GM12878 (cell line): ENCODE results near the gene MCM3. TPM values are rescaled to one million over a fixed set of nuclear protein-coding genes. Genes with fewer than 3 reads are reported as not detected.
A peak's percentile ranks its signal among the peaks of the same experiment; 100 is the strongest.

Source experiments
- ATF7 ChIP-seq: fragments of 450-650 bp; IDR thresholded peaks from 2 replicates; pipeline ENCODE4 v1.6.1; 2016; ENCODE audit warnings: low read depth, mild to moderate bottlenecking
- CBX3 ChIP-seq: fragments of 200-600 bp; sonication (generic); IDR thresholded peaks from 2 replicates; pipeline ENCODE4 v1.6.1; 2016; ENCODE audit warnings: low read depth, borderline replicate concordance
- CEBPB ChIP-seq, 2 experiments: fragments of 150-350 bp in 1 of 2; IDR thresholded peaks; 2 replicates each; pipeline ENCODE4 v1.6.1; 2012 to 2014; ENCODE audit warnings: low read depth in 2 of 2, low read length in 2 of 2, borderline replicate concordance in 1 of 2, inconsistent platforms in 1 of 2
- CHD4 ChIP-seq: fragments of 200-600 bp; sonication (generic); IDR thresholded peaks from 2 replicates; pipeline ENCODE4 v1.6.1; 2016; ENCODE audit warnings: mild to moderate bottlenecking
- E2F8 ChIP-seq: fragments of 450-650 bp; IDR thresholded peaks from 2 replicates; pipeline ENCODE4 v1.6.1; 2018; ENCODE audit warnings: mild to moderate bottlenecking, low read depth, moderate library complexity; ENCODE audit not compliant: partially characterized antibody
- EZH2 ChIP-seq: IDR thresholded peaks from 2 replicates; pipeline ENCODE4 v1.6.1; 2012; ENCODE audit warnings: low read depth, mild to moderate bottlenecking, control low read depth, inconsistent platforms, low read length, borderline replicate concordance; ENCODE audit not compliant: control insufficient read depth
- HDAC6 ChIP-seq: fragments of 200-600 bp; sonication (generic); IDR thresholded peaks from one replicate; pipeline ENCODE4 v1.8.0; 2017; ENCODE audit warnings: antibody characterized with exemption; ENCODE audit not compliant: unreplicated experiment
- IKZF2 ChIP-seq, 2 experiments: fragments of 450-650 bp; IDR thresholded peaks; 2 replicates each; pipeline ENCODE4 v1.6.1; 2017; ENCODE audit warnings: mild to moderate bottlenecking in 2 of 2, moderate library complexity in 2 of 2
- JUNB ChIP-seq: IDR thresholded peaks from 2 replicates; pipeline ENCODE4 v1.6.1; 2016; ENCODE audit warnings: antibody characterized with exemption, mild to moderate bottlenecking
- KAT2A ChIP-seq: conservative IDR thresholded peaks from 2 replicates; pipeline ENCODE4 v1.6.1; 2011; ENCODE audit warnings: low read depth, low read length; ENCODE audit not compliant: control insufficient read depth
- MTA2 ChIP-seq: fragments of 450-650 bp; IDR thresholded peaks from 2 replicates; pipeline ENCODE4 v1.6.1; 2016; ENCODE audit warnings: low read depth, mild to moderate bottlenecking, moderate library complexity
- MYC ChIP-seq: IDR thresholded peaks from 2 replicates; pipeline ENCODE4 v1.6.1; 2011; ENCODE audit warnings: mild to moderate bottlenecking, low read length, moderate library complexity, inconsistent platforms; ENCODE audit not compliant: insufficient read depth, insufficient replicate concordance, insufficient read length, severe bottlenecking
- NFIC ChIP-seq: IDR thresholded peaks from 2 replicates; pipeline ENCODE4 v1.6.1; 2012; ENCODE audit warnings: low read depth, mild to moderate bottlenecking, inconsistent platforms, low read length, moderate library complexity
- NR2C1 ChIP-seq: fragments of 450-650 bp; IDR thresholded peaks from 2 replicates; pipeline ENCODE4 v1.6.1; 2017; ENCODE audit warnings: antibody characterized with exemption, mild to moderate bottlenecking, moderate library complexity
- RAD51 ChIP-seq: fragments of 450-650 bp; IDR thresholded peaks from 2 replicates; pipeline ENCODE4 v1.6.1; 2016; ENCODE audit warnings: moderate library complexity, mild to moderate bottlenecking, inconsistent platforms
- RBBP5 ChIP-seq: fragments of 200-600 bp; sonication (generic); conservative IDR thresholded peaks from 2 replicates; pipeline ENCODE4 v1.6.1; 2016
- RELA ChIP-seq: fragments of 450-650 bp; IDR thresholded peaks from 2 replicates; pipeline ENCODE4 v1.8.0; 2014; ENCODE audit warnings: borderline replicate concordance; ENCODE audit not compliant: partially characterized antibody
- RELB ChIP-seq: fragments of 450-650 bp; IDR thresholded peaks from 2 replicates; pipeline ENCODE4 v1.6.1; 2017; ENCODE audit warnings: low read depth, mild to moderate bottlenecking, moderate library complexity
- SREBF1 ChIP-seq: IDR thresholded peaks from 2 replicates; pipeline ENCODE4 v1.6.1; 2012; ENCODE audit warnings: mild to moderate bottlenecking, low read length
- TCF3 ChIP-seq: IDR thresholded peaks from 2 replicates; pipeline ENCODE4 v1.6.1; 2012; ENCODE audit warnings: low read depth, mild to moderate bottlenecking, low read length, borderline replicate concordance; ENCODE audit not compliant: insufficient read depth
- ZBTB40 ChIP-seq: fragments of 450-650 bp; IDR thresholded peaks from 2 replicates; pipeline ENCODE4 v1.6.1; 2016; ENCODE audit warnings: mild to moderate bottlenecking, moderate library complexity, borderline replicate concordance
- ZNF207 ChIP-seq: fragments of 450-650 bp; IDR thresholded peaks from 2 replicates; pipeline ENCODE4 v1.6.1; 2014; ENCODE audit warnings: antibody characterized with exemption, mild to moderate bottlenecking, borderline replicate concordance
- polyA plus RNA-seq, 11 experiments: library from polyadenylated mRNA; depleted of rRNA in 4 of 11; unstranded in 6 of 11; stranded (reverse) in 5 of 11; fragments of >200 nt; fragmentation: Nextera tagmentation in 4 of 11; fragmentation: Illumina TruSeq in 1 of 11; extraction: Ambion mirVana in 4 of 11; extraction: Trizol in 1 of 11; gene quantifications; 1 replicate in 1 of 11; 2 replicates in 10 of 11; pipeline versions ENCODE4 v1.2.1 to v1.2.3, GENCODE V29; 2011 to 2016; ENCODE audit warnings: inconsistent platforms in 2 of 11, missing spikeins in 2 of 11, low read depth in 1 of 11
- total RNA-seq, 4 experiments: library from RNA; depleted of rRNA in 3 of 4; stranded (reverse); fragments of >200 nt in 3 of 4; fragmentation: Illumina TruSeq in 1 of 4; extraction: Trizol in 1 of 4; gene quantifications; 2 replicates each; pipeline versions ENCODE4 v1.2.1 to v1.2.3, GENCODE V29; 2013 to 2021

MCM3 gene
- total and polyA plus RNA-seq, 10 of the 15 experiments (the other 5 are each of a cell fraction or from before 2014, with no cell fraction given): 74.1 to 265 (median 214) TPM

- no peak for TF ChIP-seq MTA2
- TF ChIP-seq EZH2: no peak
- TF ChIP-seq RAD51: no peak
- TF ChIP-seq NR2C1: peak; percentile 83
- no peak for TF ChIP-seq CEBPB (IDR thresholded peaks at IDR 0.05; ENCODE audit: borderline replicate concordance in 1 of 2, low read depth in 2 of 2, low read length in 2 of 2)
- TF ChIP-seq RELB: no peak; the same call in 1 of the 2 replicates
- TF ChIP-seq E2F8: peak; percentile 100
- TF ChIP-seq CBX3: no peak
- TF ChIP-seq SREBF1: peak; percentile 57; the same call in 1 of the 2 replicates
- no peak for TF ChIP-seq MYC
- TF ChIP-seq RELA: peak; percentile 21
- peak in 1 of 2 experiments; percentile 26; a peak in 1 of 4 replicates for TF ChIP-seq IKZF2 (IDR thresholded peaks at IDR 0.05)
- no peak for TF ChIP-seq ZNF207
- TF ChIP-seq TCF3: no peak
- TF ChIP-seq KAT2A: no peak
- TF ChIP-seq RBBP5: no peak
- peak; percentile 90; the same call in 1 of the 2 replicates for TF ChIP-seq ZBTB40
- TF ChIP-seq NFIC: peak; percentile 14
- TF ChIP-seq JUNB: no peak
- peak; percentile 57; the same call in 1 of the 2 replicates for TF ChIP-seq ATF7
- TF ChIP-seq CHD4: no peak
- no peak for TF ChIP-seq HDAC6
Measured at GRCh38 chr6:52284460-52285176, at the start of gene MCM3 (continued).
